Measurements from ENCODE around the gene GPR101. TPM values are rescaled to one million over a fixed set of nuclear protein-coding genes. Genes with fewer than 3 reads are reported as not detected.

Gene GPR101
- polyA plus RNA-seq, 1 donor (not counting 4 experiments of a cell fraction or from before 2014, with no cell fraction given) = not detected

- no peak overlapping the region for H3K9ac ChIP-seq (ENCODE audit: control insufficient read depth, extremely low read depth, insufficient read depth, low read length)
- H3K9me1 ChIP-seq (ENCODE audit: control insufficient read depth, extremely low read depth, insufficient read depth, low read length) = no peaks in the 10 kb centered on the region
- DNase-seq (ENCODE audit: low read depth, low spot score) (no peak), FAIRE-seq (no peak)
- dilution Hi-C loops (cut with MboI; ENCODE audit: extremely low pct_ligation_motif_present, low sequenced_read_pairs) = no loop called here
- no peak overlapping the region for H2AFZ ChIP-seq (ENCODE audit: control insufficient read depth, low read length)
- H4K20me1 ChIP-seq (ENCODE audit: control insufficient read depth, extremely low read depth, insufficient read depth, low read length) = no peaks in the 10 kb centered on the region
- no peaks in the 10 kb centered on the region for H3K36me3 ChIP-seq (ENCODE audit: control insufficient read depth in 2 of 2, extremely low read depth in 1 of 2, insufficient read depth in 2 of 2, low read length in 2 of 2)
- H3K79me2 ChIP-seq (ENCODE audit: control insufficient read depth, insufficient read depth, low read length) = no peaks in the 10 kb centered on the region
- no peak overlapping the region for H3K27ac ChIP-seq (ENCODE audit: control insufficient read depth, insufficient read depth, low read length)
- no peaks in the 10 kb centered on the region for H3K4me1 ChIP-seq (ENCODE audit: control insufficient read depth, extremely low read depth, insufficient read depth, low read length)
- no peaks in the 10 kb centered on the region for H3K27me3 ChIP-seq (ENCODE audit: control insufficient read depth, extremely low read depth, insufficient read depth, low read length)
- no peak overlapping the region for H3K4me2 ChIP-seq (ENCODE audit: control insufficient read depth, extremely low read depth, insufficient read depth, low read depth, low read length)
- TF ChIP-seq CTCF (optimal IDR thresholded peaks at IDR 0.05 in 1 of 3, IDR thresholded peaks at IDR 0.05 in 1 of 3, conservative IDR thresholded peaks at IDR 0.05 in 1 of 3; ENCODE audit: extremely low read depth in 1 of 3, insufficient read depth in 2 of 3, low read length in 3 of 3) = no peak
- no peak for TF ChIP-seq EZH2 (IDR thresholded peaks at IDR 0.05; ENCODE audit: low read length)
- H3K9me3 ChIP-seq (ENCODE audit: control insufficient read depth, low read depth, low read length) = no peaks in the 10 kb centered on the region
- no peak overlapping the region for H3K4me3 ChIP-seq (ENCODE audit: control insufficient read depth in 2 of 3, extremely low read depth in 1 of 3, insufficient read depth in 2 of 3, low read depth in 1 of 3, low read length in 3 of 3)
These were observed 24.7 kb upstream of the GPR101 start for GRCh38 chrX:137058339-137059127.

GRCh38 chrX:137052643-137053235 lies 18.9 kb upstream of the GPR101 start:
- Histone ChIP-seq H3K36me3 (ENCODE audit: control insufficient read depth in 2 of 2, extremely low read depth in 1 of 2, insufficient read depth in 2 of 2, low read length in 2 of 2) (no peaks in the 10 kb centered on the region), H3K4me2 (ENCODE audit: control insufficient read depth, extremely low read depth, insufficient read depth, low read depth, low read length) (peak overlapping the region; percentile 69), H2AFZ (ENCODE audit: control insufficient read depth, low read length) (peak overlapping the region; percentile 46), H3K79me2 (ENCODE audit: control insufficient read depth, insufficient read depth, low read length) (no peaks in the 10 kb centered on the region), H3K9ac (ENCODE audit: control insufficient read depth, extremely low read depth, insufficient read depth, low read length) (no peak overlapping the region), H3K27me3 (ENCODE audit: control insufficient read depth, extremely low read depth, insufficient read depth, low read length) (peaks cover 14% of the 10 kb centered on the region), H3K4me1 (ENCODE audit: control insufficient read depth, extremely low read depth, insufficient read depth, low read length) (no peaks in the 10 kb centered on the region), H3K9me3 (ENCODE audit: control insufficient read depth, low read depth, low read length) (no peaks in the 10 kb centered on the region), H3K9me1 (ENCODE audit: control insufficient read depth, extremely low read depth, insufficient read depth, low read length) (no peaks in the 10 kb centered on the region), H3K4me3 (ENCODE audit: control insufficient read depth in 2 of 3, extremely low read depth in 1 of 3, insufficient read depth in 2 of 3, low read depth in 1 of 3, low read length in 3 of 3) (peak overlapping the region; percentile 24 to 56 (median 50)), H3K27ac (ENCODE audit: control insufficient read depth, insufficient read depth, low read length) (no peak overlapping the region), H4K20me1 (ENCODE audit: control insufficient read depth, extremely low read depth, insufficient read depth, low read length) (no peaks in the 10 kb centered on the region)
- no peak for DNase-seq (ENCODE audit: low read depth, low spot score)
- TF ChIP-seq EZH2 (IDR thresholded peaks at IDR 0.05; ENCODE audit: low read length) = peak; percentile 48
- TF ChIP-seq CTCF (optimal IDR thresholded peaks at IDR 0.05 in 1 of 3, IDR thresholded peaks at IDR 0.05 in 1 of 3, conservative IDR thresholded peaks at IDR 0.05 in 1 of 3; ENCODE audit: extremely low read depth in 1 of 3, insufficient read depth in 2 of 3, low read length in 3 of 3) = no peak
- dilution Hi-C loops (cut with MboI; ENCODE audit: extremely low pct_ligation_motif_present, low sequenced_read_pairs) = no loop called here
- FAIRE-seq = no peak
